Suprapubic skin (tissue), 4 donors: ENCODE results near the gene ROBO4.

Source experiments
- EP300 ChIP-seq: sonication (generic); formaldehyde crosslinking; IDR thresholded peaks from one replicate; pipeline ENCODE4 v1.6.1; 2017; ENCODE audit warnings: antibody characterized with exemption
- POLR2A ChIP-seq, 2 donors: fragments of 450-650 bp; IDR thresholded peaks; one replicate each; pipeline ENCODE4 v1.6.1; 2017; ENCODE audit warnings: antibody characterized with exemption in 2 of 2, mild to moderate bottlenecking in 2 of 2, moderate library complexity in 2 of 2
- POLR2AphosphoS5 ChIP-seq, 3 donors: sonication (generic); formaldehyde crosslinking; IDR thresholded peaks; one replicate each; pipeline ENCODE4 v1.6.1; 2017; ENCODE audit warnings: antibody characterized with exemption in 3 of 3
- TF ChIP-seq, protein P1 (sequence below), 2 donors: fragments of 200-600 bp in 1 of 2; fragments of 450-650 bp in 1 of 2; sonication (generic) in 1 of 2; IDR thresholded peaks; one replicate each; pipeline ENCODE4 v1.5.1; 2016 to 2019; ENCODE audit warnings: antibody characterized with exemption in 2 of 2, mild to moderate bottlenecking in 1 of 2, moderate library complexity in 1 of 2

DNA sequence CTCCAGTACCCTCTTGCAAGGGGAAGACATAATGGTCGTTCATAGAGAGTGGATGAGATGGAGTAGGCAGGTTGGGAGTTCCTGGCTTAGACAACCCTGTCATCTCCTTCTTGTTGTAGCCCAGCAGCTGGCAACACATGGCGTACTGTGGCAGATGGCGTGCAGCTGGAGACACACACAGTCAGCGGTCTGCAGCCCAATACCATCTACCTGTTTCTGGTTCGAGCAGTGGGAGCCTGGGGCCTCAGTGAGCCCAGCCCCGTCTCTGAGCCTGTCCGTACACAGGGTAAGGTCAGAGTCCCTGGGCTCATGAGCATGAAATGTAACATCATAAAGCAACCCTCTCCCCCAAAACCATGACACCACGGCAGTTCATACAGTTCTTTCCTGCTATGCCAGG is 23.7 kb downstream of the ROBO4 start:
- TF ChIP-seq, protein P1, sequence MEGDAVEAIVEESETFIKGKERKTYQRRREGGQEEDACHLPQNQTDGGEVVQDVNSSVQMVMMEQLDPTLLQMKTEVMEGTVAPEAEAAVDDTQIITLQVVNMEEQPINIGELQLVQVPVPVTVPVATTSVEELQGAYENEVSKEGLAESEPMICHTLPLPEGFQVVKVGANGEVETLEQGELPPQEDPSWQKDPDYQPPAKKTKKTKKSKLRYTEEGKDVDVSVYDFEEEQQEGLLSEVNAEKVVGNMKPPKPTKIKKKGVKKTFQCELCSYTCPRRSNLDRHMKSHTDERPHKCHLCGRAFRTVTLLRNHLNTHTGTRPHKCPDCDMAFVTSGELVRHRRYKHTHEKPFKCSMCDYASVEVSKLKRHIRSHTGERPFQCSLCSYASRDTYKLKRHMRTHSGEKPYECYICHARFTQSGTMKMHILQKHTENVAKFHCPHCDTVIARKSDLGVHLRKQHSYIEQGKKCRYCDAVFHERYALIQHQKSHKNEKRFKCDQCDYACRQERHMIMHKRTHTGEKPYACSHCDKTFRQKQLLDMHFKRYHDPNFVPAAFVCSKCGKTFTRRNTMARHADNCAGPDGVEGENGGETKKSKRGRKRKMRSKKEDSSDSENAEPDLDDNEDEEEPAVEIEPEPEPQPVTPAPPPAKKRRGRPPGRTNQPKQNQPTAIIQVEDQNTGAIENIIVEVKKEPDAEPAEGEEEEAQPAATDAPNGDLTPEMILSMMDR (IDR thresholded peaks at IDR 0.05), result no peak
- TF ChIP-seq POLR2A (IDR thresholded peaks at IDR 0.05), result no peak
- no peak for TF ChIP-seq EP300
- no peak for TF ChIP-seq POLR2AphosphoS5 (IDR thresholded peaks at IDR 0.05)
